Transverse colon (tissue), 3 donors: ENCODE data around the gene UQCR11.

Source experiments
- POLR2A ChIP-seq: fragments of 450-650 bp; IDR thresholded peaks from one replicate; pipeline ENCODE4 v1.6.1; 2016; ENCODE audit warnings: antibody characterized with exemption, mild to moderate bottlenecking, moderate library complexity
- TF ChIP-seq, protein P1 (sequence below), 5 experiments: fragments of 200-600 bp in 3 of 5; fragments of 450-650 bp in 2 of 5; sonication (generic) in 3 of 5; IDR thresholded peaks; 1 replicate in 2 of 5; 2 replicates in 3 of 5; pipeline ENCODE4 v1.5.1; 2016 to 2017; ENCODE audit warnings: antibody characterized with exemption in 5 of 5, inconsistent platforms in 3 of 5, mild to moderate bottlenecking in 2 of 5, moderate library complexity in 1 of 5

DNA sequence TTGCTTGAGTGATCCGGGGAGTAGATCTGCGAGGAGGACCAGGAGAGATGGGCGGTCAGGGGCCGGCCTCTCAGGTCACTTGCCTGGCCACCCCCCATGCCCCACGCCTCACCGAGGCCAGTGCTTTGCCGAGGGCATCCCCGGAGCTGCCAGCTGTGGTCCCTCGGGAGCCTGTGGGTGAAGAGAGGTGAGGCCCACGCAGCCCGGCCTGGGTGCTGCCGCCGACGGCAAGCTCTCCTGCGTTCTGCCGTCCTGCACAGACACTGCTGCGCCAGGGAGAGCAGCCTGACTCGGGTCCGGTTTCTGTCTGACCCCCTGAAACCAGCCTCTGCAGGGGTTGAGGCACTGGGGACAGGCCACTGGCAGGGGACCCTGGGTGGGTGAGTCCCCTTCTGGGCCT, 15.8 kb upstream of the UQCR11 start:
- TF ChIP-seq, protein P1, sequence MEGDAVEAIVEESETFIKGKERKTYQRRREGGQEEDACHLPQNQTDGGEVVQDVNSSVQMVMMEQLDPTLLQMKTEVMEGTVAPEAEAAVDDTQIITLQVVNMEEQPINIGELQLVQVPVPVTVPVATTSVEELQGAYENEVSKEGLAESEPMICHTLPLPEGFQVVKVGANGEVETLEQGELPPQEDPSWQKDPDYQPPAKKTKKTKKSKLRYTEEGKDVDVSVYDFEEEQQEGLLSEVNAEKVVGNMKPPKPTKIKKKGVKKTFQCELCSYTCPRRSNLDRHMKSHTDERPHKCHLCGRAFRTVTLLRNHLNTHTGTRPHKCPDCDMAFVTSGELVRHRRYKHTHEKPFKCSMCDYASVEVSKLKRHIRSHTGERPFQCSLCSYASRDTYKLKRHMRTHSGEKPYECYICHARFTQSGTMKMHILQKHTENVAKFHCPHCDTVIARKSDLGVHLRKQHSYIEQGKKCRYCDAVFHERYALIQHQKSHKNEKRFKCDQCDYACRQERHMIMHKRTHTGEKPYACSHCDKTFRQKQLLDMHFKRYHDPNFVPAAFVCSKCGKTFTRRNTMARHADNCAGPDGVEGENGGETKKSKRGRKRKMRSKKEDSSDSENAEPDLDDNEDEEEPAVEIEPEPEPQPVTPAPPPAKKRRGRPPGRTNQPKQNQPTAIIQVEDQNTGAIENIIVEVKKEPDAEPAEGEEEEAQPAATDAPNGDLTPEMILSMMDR (IDR thresholded peaks at IDR 0.05): no peak
- TF ChIP-seq POLR2A: no peak
